GM19372 (cell line): ENCODE data around the gene RNF220.

Experiments
- ATAC-seq: cut with Tn5 transposase; IDR thresholded peaks from one replicate; pipeline ENCODE4 v1.9.1; 2021; ENCODE audit warnings: mild to moderate bottlenecking, low read depth, moderate library complexity; ENCODE audit not compliant: unreplicated experiment

The RNF220 gene

DNA sequence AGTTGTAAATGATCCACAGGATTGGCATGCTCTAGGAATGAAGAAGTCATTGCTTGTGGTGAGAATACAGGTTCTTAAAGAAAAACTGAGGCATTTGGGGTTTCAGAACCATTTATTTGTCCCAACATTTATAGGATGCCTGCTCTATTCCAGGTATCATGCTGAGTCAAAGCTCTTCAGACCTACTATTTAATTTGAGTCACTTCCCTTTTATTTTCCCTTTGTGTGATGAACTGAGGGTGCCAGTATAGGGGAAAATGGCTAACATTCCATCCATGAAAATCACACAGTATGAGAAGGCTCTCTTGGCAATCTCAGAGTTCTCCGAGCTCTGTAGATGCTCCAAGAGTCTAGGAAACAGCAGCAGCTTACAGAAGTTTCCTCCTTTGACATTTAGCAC is 110.4 kb downstream of the RNF220 start:
- ATAC-seq = no peak

DNA sequence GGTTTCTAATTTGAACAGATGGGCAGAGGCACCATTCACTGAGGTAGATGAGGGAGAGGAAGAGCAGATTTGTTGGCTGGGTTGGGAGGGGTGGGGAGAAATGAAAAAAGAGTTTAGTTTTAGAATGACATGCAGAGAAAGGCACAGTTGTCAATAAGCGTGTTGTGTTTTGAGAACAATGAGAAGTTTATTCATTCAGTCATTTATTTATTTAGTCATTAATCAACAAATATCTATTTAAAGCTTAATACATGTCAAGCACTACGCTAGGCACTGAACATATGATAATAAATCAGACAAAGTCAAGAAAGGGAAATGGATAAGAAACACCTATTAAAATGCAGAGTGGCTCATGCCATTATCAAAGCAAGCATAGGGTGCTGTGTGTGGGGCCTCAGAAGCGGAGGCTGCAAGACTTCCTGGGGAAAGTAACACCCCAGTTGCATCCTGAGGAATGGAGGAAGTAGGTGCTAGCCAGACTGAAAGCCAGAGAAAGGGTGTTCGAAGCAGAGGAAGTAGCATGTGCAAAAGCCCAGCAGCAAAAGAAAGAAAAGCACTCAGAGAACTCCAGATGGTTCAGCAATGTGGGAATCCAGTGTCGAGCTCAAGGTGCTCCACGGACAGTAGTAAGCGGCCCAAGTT is 114.1 kb downstream of the RNF220 start:
- ATAC-seq = no peak

DNA sequence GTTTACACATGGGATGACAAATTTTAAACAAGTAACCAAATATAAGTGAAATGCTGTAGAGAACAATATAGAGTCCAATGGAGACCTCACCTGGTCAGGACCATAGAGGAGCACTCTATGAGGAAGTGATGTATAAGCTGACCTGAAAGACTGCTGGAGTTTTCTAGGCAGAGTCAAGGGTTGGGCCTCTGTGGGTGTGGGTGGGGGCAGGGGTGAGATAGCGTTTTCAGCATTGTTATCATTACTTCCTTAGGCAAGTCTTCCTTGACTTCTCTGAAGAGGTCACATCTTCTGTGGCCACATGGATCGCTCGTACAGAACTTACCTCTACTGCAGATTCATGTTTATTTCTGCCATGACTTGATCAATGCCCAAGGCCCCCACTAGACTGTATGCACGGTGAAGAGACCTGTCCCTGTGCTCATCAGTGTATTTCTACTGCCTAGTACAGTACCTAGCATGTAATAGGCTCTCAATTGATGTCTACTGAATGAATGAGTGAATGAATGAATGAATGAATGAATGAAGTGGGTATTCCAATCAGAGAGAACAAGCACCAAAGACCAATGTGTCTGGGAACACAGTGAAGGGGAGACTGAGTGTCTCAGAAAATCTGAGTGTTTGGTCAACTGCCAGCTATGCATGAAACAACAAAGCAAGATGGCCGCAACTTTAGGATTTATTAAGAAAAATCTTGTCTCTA is 116.5 kb downstream of the RNF220 start:
- no peak for ATAC-seq

DNA sequence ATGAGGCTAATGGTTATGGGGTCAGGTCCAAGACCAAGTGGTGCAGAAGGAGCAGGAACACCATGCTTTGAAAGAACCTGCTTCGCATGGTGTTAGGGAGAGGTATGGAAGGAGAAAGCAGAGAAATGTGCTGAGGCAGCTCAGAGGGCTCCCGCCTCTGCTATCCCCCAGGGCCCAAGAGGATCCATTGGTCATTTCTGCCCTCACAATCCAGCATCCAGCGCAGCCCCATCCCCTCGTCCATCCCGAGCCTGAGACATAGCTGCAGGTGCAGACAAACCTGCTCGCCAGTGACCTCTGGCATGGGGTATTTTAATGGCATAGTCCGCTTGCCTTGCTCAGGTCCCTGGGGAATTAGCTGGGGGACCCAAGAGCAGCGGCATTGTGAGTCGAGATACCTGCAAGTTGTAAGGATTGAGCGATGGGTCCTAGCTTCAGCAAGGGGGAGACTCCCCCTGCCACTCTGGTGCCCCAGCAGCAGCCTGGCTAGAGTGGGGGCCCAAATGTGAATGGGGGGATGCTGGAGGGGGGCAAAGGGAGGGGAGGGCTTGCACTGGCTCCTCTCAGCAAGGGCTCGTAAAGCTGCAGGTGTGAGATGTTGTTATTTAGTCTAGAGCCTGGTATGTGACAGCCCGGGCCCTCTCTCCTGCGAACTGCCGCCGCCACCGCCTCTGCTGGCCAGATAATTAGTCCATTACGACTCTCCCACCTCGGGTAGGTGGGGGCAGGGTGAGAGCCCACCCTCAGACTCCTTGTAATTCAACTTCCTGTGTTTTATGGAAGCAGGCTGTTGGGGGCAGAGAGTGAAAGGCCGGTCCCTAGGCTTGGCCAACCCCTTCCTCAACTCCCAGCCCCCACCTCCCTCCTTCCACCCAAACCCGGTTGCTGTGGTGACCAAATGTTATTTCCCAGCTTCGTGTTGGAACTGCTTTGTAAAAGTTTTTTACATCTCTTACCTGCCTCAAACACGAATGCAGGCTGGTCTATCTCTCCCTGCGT is 118.8 kb downstream of the RNF220 start:
- ATAC-seq = no peak

DNA sequence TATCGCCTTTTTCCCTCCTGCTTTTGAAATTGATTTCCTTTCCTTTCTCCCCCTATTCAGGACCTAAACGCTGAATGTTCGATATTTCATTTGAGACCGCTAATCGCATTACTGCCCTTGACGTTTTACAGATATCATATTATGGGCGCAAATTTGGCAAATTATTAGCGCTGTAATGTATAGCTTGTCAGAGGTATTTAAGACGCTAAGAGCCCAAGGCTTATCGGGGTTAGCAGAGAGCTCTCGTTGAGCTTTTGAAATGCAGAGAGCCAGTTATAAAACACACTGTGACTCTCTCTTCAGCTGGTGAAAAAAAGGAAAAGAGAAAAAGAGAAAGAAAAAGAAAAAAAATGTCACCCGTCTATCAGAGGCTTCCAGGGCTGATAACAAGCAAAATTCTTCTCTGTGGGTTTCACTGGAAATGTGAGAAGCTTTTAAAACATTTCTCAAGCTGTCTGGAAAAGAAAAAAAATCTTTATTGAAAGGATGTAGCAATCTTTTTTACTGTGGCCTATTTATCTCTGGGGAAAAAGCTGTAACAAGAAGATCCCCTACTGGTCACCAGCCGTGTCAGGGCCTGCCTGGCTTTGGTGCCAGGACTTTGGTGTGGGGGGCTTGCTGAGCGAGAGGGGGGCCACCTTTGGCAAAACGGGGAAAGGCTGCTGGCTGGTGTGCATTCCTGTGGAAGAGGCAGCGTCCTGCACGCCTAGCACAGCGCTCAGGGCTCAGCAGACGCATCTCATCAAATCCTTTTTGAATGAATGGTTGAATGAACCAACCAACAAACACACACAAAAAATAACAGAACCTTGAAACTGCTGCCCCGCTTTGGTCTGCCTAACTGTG is 119.8 kb downstream of the RNF220 start:
- no peak for ATAC-seq

DNA sequence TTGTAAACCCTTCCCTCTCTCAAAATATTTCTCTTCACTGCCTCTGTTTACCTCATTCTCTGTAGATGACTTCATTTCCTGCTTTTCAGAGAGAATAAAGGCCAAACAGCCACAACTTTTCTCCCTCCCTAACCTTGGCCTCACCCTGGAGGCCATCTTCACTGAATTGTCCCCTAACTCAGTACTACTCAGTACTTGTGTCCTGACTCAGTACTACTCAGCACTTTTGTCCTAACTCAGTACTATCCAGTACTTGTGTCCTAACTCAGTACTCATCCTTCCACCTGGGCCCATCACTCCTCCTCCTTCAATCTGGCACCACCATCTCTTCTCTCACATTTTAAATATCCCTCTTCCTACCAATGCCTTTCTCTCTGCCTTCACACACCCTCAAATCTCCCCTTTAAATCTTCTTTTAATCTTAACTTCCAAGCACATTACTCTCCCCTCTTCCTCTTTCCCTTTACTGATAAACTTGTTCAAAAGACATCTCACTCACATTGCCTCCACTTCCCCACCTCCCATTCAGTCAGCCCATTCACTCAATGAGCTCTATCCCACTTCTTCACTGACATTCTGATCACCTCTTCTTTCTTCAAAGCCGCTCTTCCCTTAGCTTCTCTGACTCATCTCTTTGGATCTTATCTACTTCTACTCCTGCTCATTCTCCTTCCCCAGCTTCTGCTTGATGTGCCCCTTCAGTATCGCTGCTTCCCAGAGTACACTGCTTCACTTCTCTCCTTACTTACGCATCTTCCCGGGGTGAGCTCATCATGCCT is 121.4 kb downstream of the RNF220 start:
- ATAC-seq = no peak

DNA sequence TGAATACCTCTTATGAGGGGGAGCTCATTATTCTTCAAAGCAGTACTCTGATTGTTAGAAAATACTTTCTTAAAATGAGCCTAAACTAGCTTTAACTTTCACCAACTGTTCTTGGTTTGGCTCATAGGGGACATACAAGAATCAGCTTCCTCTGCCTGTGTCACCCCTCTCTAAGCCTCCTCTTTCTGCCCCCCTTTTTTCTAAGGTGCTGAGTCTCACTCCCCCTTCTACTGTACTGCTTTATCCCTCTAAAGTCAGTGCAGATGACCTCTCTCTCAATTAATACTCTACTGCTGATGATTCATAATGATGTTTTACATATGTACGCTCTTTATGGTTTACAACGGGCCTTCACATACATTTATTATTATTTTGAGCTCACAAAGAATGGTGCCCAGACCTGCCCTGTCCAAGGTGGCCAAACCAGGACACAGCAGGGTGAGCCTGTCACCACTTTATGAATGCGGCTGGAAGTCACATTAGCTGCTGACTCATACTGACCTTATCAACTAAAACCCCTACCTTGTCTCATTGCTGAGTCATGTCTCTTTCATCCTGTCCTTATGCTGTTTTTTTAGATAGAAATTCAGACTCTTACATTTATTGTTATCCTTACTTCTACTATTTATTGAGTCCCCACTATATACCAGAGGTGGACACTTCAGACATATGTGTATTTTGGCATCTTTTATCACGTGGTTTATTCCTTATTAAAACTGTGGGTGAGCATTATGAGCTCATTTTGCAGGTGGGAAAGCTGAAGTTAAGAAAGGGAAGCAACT is 126.9 kb downstream of the RNF220 start:
- no peak for ATAC-seq

DNA sequence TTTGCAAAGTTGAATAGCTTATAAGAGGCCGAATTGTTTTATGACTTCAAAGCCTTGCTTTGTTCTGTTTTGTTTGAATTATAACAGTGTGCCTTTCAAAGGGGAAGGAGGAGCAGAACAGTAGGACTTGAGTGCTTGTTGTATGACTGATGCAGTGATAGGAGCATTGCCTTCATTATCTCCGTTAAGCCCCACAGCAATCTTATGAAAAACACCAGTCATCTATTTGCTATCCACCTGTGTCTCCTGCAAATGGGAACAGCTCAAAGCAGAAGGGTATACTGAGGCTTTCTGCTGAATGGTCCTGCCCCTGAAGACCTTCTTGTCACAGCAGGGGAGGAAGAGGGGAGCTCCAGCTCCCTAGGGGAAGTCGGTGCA is 127.5 kb downstream of the RNF220 start:
- no peak for ATAC-seq

DNA sequence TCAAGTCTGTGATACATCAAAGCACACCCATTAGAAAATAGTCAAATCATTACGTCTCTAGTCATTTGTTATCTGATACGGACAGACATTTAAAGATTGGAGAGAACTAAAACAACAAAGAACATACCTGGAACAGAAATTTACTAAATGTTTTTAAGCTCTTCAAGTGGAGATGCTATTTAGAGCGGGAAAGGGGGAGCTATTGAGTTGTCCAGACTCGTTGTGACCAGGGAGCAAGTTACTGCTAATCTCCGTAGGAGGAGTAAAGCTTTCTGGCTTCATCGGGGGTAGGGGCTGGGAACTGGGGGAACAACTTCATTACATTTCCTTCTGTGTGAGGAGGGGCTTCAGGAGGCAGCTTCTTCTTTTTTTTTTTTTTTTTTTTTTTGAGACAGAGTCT is 129.7 kb downstream of the RNF220 start:
- ATAC-seq = no peak

DNA sequence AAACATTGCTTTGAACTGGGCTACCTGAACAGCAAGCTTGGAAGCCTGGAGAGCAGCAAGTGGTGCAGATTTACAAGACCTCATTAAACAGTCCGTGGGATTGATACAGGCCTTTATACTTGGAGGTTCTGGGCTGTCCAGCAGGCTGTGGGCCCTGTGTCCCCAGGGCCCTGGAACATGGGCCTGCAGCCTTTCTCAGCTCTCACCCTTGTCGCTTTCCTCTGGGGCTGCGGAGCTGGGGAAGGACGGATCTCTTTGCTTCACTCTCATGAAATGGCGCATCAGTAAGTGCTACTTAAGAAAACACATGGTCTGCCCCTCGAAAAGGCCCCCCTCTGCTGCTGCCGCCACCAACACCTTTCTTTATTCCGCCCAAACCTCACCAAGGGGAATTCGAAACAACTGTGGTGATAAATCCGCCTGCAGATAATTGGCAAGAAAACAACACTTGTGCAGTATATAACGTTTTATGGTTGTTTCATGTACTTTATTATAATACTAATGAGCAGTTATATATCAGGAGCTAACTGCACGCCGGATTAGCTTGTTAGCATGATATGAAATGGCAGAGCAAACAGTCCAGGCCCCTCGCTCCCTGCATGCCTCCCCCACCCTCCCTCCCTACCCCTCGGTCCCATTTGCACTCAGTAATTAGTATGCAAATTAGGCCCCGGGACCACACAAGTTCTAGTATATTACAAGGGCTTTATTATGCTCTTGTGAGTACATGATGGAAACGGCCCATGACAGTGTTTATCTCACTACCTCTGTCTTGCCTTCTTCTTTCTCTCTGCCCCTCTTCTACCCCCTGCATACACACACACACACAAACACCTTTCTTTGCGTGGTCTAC is 131.5 kb downstream of the RNF220 start:
- ATAC-seq = no peak

DNA sequence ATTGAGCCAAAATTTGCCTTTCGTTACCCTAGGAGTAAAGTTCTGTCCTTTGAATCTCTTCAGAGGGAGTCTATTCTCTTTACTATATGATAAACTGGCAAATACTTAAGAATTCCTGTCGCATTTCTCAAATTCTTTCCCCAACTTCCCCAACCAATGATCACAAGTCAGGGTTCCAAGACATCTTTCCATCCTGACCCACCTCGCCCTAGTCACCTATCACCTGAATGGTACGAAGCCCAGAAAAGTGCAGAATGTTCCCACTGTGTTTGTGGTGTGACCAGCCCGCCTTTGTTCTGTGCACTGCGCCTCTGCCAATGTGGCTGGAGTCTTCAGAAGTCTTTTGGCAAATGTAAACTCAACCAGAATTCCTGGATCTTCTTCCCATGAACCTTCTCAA is 132.5 kb downstream of the RNF220 start:
- ATAC-seq = no peak

DNA sequence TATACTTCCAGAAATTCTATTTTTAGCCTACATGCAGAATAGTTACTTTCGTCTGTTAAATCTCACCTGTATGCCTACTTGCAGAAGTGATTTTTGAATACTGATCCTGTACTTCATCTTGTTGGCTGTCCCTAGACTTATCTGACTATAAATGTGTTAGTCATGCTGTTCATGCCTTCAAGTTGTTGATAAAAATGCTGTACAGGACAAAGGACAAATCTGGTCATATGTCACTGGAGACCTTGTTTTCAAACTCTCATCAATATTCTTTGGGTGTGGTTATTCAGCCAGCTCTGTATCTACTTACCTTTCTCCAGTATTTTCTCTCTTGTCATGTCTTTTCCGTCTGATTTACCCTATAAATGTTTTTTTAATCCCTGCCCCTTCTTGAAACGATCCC is 132.9 kb downstream of the RNF220 start:
- ATAC-seq = no peak

DNA sequence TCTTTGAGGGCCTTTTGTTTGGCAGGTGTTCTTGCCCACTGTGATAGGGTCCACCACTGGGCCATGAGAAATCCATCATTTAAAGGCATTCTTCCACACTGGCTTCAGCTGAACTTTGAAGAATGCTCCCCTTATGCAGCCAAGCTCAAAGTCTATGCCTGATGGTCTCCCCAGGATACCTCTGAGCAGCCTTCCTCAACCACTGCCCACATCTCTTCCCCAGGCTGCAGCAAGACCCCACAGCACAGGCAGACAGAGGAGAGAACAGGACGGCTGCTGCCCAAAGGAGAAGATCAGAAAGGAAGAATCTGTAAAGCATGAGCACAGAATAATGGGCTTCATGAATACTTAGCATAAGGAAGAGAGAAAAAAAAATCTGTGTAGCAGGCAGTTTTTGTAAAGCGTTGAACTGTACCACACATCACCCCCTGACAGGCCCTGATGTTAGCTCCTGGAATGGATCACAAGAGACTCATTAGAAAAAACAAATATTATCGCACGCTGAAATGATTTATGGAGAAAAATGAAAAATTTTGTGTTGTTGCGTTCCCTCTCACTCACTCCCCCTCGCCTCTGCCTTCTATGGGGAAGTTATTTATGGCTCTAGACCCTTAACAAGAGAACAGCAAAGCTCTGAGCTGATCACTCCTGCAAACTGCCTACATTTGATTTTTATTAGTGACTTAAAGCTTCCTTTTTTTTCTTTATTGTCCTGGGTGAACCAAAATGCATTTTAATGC is 135.1 kb downstream of the RNF220 start:
- ATAC-seq = no peak

DNA sequence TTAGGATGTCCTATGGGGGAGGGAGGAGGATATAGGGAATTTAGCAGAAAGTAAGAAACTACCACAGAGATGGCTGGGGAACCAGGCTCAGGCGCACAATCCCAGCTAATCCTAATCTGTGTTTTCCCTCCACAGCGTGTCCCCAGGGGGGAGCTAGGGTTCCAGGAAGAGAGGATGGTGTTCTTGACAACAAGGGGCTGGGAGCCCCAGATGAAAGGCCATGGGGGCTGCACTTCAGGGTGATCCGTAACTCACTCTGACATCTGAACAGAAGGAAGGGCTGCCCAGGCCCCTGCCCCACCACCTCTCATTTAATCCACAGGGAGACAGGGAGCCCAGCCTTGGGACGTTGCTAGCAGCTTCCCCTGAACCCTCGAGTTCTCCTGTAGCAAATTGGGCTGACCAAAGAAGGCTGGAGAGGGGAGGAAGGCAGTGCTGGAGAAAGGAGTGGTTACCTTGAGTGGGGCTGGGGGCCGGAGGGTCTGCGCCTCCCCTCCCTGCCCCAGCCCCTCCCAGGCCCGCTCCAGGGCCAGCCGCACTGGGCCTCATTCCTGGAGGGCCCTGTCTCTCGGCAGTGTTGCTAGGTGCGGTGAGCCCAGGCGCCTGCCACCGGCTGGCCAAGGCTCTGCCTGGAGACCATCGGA is 137.5 kb downstream of the RNF220 start:
- no peak for ATAC-seq

DNA sequence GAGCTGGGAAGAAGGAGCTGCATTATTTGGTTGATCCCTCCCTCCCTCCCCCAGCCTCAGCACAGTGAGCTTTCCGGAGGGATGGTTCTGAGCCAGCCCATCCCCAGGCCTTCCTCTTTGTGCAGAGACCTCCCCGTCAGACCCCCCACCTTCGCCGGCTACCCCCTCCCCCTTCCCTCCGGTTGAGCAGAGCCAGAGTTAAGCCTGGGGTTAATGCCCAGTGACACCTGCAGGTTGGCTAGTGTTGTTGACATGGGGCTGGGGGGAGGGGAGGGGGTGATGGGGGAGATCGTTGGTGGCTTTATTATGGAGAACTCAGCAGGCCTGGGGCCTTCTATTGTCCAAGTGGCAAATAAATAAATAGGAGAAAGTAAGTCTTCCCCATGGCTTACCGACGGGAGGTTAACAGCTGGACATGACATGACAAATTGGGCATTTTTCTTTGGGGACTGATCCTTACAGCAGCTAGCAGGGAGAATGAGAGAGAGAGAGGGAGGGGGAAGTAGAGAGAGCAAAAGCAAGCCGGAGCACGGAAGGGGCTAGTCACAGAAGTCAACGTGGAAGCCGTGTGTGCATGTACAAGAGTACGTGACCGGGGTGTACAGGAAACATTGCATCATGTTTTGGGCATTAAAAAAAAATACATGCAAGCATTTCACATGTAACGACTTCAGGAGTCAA is 138.1 kb downstream of the RNF220 start:
- ATAC-seq = no peak

DNA sequence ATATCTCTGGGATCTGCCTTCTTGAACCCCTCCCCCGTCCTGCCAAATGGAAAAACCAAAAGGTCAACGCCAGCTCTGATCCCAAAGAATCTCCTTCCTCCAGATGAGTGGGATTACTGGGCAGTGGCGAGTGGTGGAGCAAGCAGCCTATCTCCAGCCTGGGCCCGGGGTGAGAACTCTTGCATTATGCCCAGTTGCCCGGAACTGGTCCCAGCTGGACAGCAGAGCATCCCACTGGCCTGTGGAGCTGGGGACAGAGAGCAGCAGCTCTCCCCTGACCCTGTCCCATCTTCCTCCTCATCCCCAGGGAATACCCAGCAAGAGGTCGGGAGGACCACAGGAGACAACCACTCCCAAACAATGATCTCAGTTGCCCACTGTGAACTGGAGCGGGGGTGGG is 138.7 kb downstream of the RNF220 start:
- ATAC-seq = no peak
